Right forelimb (tissue), 1 donor: ENCODE measurements around the gene CTSF.
A peak's percentile ranks its signal among the peaks of the same experiment; 100 is the strongest.
"Not testable (repeated sequence)": the region's sequence is repeated elsewhere in the genome, so short reads cannot be mapped to it uniquely, and the experiment has no call there.

Source experiments
- DNase-seq: peaks from one replicate; pipeline ENCODE4 v3.0.0-alpha.2; 2018

Gene CTSF

DNA sequence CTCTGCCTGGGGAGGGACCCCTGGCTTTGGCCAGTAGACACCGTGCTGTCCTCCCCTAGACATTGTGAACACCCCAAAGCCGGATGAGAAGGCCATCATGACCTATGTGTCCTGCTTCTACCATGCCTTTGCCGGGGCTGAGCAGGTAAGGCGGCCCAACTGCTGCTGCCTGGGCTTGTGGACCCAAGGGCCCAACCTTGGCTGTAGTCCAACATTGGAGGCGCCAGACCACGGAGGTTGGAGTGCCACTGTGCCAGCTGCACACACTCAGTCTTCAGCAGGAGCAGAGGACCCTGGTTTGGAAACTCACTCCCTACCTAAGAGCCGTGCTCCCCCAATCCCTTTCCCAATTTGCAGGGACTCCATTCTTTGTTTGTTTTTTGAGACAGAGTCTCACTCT lies 12.3 kb downstream of the CTSF start:
- no peak for DNase-seq

DNA sequence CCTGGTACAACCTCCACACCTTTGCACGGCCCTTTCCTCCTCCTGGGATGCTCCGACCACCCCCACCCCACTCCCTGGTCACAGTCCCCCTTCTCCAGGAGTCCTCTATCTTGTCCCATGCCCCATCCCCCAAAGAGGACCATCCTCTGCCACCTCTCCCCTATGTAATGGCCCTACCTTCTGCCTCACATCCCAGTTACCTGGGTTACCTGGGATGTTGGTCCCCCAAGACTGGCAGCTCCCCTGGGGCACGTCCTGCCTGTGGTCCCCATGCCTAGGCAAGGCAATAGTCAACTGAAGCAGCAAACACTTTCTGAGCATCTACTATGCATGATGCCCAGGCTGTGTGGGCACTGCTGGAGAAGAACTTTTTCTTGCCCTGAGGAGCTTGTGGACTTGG lies 13.0 kb downstream of the CTSF start:
- no peak for DNase-seq

DNA sequence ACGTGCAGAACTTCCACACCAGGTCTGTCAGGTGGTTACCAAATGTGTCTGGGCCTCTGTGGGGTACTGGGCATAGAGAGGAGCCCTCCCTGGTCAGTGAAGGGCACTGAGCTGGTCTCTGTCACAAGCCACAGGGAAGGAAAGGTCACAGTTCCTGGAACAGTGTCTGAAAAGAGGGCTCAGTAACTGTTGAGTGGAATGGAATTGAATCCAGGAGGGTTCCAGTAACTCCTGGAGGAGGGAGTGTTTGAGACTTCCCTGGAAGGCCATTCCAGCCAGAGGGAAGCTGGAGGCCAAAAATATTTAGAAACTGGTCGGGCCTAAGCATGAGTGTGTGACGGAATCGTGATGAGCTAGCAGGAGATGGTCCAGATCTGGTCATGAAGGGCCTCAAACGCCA lies 13.8 kb downstream of the CTSF start:
- DNase-seq: no peak

DNA sequence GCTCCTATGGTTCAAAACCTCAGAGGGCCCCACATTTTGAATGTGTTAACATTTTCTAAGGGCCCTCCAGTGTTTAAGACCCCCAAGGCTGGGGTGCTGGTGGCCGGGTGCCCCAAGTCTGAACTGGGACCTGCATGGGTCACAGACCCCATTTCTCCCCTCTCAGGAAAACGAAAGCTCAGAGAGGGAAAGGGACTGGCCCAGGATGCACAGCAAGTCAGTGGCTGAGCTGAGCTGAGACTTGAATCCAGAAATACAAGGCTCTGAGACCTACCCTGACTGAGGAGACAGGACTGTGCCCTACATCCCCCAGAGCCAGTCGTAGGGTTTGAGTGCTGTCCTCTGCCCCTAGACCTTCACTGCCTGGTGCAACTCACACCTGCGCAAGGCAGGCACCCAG lies 17.5 kb downstream of the CTSF start:
- no peak for DNase-seq

DNA sequence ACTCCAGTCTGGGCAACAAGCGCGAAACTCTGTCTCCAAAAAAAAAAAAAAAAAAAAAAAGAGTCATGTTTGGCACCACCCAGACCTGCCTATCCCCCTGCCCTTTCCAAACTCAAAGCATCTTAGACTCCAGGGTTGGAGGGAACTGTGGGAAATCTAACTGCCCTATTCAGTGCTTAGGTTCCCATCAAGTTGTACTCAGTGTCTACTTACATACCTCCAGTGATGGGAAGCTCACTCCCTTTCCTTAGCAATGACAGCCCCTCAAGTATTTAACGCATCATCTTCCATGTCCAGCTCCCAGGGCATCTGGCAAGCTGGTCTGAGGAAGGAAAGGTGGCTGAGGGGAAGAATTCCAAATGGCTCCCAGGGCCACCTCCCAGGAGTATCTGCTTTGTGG lies 18.7 kb downstream of the CTSF start:
- DNase-seq: no peak

DNA sequence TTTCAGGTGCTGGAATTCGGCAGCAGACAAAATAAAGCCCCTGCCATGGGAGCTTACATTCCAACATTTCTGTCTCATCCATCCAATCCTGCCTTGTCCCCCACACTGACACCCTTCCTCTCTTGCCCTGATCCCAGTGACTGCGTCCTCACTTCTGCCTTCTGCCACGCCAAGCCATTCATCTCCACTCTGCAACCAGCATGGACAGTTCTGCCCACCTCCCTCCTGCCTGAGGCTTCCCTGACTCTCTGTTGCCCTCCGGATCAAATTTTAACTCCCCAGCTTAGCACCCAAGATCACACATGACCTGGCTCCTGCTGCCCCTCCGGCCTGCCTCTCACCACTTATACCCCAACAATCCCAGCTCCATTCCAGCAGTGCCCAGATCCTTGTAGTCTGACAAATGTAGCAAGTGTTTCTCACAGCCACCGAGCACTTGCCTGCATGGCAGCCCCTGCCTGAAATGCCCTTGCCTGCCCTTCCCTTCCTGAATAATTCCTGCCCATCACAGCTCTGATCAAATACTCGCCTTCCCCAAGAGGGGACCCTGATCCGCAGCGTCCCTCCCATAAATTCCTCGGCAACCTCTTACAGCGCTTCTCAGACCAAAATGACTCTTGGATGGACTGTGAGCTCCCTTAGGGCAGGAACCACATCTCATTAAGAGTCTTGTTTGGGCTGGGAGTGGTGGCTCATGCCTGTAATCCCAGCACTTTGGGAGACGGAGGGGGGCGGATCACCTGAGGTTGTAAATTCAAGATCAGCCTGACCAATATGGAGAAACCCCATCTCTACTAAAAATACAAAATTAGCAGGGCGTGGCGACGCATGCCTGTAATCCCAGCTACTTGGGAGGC lies 19.4 kb downstream of the CTSF start:
- DNase-seq: no peak

DNA sequence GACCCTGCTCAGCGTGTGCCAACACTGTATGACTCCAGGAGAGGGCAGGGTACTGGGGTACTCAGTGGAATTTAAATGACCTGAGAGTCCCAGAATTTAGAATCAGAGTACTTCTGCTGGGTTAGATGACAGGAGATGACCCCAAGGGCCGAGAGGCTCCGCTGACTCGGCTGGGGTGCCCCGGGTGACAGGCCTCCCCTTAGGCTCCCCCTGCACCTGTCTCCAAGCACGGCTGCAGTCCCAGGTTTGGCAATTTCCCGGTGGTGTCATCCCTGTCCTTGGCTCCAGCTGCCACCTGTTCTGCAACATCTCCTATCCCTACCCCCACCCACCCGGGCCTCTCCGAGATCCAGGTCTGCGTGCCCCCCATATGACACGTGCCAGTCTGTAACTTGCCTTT lies 20.4 kb downstream of the CTSF start:
- no peak for DNase-seq

DNA sequence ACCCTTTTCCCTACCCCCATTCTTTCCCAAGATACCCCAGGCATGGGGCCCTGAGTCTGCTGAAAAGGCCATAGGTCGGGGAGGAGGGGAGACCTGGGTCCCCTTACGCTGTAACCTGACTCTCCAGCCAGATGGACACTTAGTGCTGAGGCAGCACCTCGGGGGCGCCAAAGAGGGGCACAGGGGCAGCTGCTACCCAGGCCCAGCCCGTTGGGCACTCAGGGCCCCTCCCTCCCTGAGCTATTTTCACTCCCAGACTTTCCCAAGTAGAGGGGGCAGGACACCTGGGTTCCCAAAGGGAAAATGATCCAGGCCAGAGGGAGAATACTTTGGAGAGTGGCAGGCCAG lies 20.8 kb downstream of the CTSF start:
- DNase-seq: no peak

DNA sequence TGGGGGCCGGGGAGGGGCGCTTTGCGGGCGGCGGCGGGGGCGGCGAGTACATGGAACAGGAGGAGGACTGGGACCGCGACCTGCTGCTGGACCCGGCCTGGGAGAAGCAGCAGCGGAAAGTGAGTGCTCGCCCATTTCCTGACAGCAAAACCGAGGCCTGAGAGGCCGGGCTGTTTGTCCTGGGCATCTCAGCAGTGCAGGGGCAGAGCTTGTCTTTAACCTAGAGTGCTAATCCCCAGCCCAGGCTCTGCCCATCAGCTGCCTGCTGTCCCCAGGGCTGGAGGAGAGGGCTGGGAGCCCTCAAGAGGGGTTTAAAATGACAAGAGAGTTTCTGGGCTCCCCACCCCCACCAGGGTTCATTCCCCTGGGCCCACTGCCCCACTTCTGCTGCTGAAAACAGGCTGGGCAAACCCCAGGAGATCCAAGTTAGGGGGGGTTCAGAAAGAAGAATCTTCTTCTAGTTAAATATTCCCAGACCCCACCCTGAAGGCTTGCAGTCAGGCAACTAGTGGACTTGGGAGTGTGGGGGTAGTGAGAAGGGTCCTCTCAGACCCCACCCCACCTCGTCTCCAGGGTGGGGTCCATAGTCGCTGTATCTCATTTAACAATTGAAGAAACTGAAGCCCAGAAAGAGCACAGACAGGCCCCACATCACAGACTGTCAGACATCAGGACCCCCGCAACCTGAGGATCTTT lies 21.3 kb downstream of the CTSF start:
- no peak for DNase-seq

DNA sequence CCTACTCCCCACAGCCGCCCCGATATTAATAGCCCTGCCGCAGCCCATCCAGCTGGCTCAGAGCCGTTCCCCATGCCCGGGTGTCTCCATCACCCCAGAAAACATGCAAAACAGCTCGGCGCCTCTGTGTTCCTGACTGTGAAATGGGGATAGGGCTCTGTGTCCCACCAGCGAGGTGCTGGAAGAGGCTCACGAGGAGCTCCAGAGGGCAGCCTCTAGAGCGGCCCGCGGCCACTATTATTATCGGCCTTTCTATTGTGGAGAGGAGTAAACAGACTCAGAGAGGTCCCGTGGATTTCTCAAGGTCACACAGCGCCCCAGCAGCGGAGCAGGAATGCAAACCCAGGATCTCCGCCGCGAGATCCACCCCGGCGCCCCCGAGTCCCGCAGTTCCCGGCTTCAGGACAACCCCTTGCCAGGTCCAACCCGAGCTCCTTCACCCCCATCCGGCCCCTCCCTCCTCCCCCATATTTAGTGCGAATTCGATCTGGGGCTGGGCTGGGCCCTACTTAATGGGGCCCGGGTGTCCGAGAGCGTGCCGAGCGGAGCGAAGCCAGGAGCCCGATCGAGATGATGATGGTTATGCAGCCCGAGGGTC lies 21.9 kb downstream of the CTSF start, which contains the start of gene ACTN3:
Gene ACTN3, plus strand, starts transcription at position 536 of the 598 bp plus-strand sequence. Its CDS starts 35 bp downstream, at position 571.
- no peak for DNase-seq

DNA sequence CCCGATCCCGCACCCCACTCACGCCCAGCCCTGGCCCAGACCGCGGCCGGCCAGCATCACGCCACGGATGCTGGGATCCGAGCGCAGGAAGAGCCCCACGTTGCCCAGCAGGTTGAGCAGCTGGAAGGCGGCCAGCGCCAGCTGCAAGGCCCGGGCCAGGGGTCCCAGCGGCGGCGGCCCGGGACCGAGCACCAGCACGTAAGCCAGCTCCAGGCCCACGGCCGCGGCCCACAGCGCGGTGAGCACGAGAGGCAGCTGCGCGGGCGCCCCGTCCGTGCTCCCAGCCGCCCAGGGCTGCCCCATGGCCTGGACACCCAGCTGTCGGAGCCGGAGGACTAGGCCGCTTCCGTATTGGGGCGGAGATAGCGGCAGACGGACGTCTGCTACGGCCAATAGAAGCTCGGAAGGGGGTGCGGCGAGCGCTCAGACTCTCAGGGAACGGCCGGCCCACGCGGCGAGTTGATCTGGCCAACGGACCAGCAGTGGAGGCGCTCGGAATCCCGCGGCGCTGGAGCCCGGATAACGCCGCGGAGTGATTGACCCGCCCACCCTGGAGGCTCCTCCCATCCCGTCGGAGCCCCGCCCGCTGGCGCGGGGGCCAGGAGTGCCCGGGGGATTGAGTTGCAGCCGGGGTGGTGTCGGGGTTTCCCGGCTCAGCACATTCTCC lies 22.6 kb downstream of the CTSF start, which contains the start of gene ZDHHC24:
Gene ZDHHC24, minus strand, starts transcription at position 348 of the 667 bp plus-strand sequence. Its CDS starts 45 bp downstream, at position 303.
- DNase-seq: peak; percentile 95

DNA sequence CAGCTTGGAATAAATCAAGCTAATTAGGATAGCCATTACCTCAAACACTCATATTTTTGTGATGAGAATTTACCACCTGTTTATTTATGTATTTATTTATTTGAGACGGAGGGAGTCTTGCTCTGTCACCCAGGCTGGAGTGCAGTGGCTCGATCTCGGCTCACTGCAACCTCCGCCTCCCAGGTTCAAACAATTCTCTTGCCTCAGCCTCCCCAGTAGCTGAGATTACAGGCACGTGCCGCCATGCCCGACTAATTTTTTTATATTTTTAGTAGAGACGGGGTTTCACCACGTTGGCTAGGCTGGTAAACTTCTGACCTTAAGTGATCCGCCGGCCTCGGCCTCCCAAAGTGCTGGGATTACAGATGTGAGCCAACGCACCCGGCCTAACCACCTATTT lies 23.5 kb downstream of the CTSF start:
- not testable (repeated sequence) for DNase-seq

DNA sequence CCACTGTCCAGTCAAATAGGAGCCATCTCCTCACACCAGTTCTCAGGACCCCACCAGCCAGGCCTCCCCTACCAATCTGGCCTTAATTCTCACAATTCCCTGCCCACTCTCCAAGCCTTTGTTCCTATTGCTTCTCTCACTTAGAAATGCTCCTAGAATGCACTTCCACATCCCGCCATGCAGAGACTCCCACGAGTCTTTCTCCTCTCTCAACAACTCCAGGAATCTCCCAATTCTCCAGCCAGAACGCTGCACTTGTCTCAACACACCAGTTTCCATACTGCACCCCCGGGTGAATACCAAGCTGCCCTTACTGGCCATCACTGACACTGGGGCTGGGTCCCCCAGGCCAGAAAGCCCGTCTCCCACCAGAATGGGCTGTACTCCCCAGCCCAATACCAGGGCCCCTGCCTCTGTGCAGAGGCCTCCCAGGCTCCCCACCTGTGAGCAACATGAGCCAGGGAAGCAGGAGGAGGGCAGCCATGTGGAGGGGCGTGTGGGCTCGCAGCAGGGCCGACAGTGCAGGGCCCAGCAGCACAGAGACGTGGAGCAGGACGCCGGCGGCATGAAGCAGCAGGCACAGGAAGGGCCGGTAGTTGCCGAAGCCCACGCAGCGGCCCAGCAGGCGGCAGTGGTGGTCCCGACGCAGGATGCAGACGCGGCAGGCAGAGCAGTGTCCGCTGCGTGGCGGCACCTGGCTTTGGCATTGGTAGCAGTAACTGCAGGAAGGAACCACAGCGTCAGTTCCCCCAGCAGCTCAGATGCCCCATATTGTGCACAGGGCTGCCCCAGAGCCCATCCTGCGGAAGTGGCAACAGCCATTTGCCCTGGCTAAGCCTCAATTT lies 24.9 kb downstream of the CTSF start:
- DNase-seq: peak; percentile 81

DNA sequence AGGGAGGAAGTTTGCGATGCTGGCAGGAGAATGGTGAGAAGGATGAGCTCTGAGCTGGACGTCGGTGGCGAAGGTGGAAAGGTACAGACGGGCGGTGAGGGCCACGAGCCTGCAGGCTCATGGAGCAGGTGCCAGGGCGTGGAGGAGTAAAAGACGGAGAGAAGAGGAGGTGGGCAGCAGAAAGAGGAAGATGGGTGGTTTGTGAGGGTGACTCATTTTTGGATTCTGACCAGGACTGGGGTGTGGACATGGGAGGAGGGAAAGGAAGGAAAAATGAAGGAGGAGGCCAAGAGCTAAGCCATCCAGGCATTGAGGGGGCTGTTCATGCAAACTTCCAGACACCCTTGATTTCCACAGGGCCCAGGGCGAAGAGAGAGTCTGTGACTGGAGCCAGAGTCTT lies 26.0 kb downstream of the CTSF start:
- DNase-seq: no peak

DNA sequence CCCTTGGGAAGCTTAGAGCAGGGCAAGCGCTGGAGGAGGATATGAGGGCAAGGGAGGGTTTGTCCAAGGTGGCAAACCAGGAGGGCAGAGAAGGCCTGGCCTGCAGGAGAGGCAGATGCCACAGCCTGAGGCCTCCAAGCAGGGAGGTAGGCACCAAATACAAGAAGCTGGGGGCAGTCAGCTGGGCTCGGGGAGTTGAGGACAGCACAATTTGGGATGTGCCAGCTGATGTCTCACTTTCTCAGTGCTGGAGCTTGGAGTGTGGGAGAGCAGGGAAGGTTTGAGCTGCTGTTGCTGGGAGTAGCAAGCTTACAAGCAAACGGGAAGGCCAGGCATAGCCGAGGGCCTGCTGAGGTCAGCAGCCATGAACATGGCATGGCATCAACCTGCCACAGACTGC lies 26.5 kb downstream of the CTSF start:
- DNase-seq: no peak

DNA sequence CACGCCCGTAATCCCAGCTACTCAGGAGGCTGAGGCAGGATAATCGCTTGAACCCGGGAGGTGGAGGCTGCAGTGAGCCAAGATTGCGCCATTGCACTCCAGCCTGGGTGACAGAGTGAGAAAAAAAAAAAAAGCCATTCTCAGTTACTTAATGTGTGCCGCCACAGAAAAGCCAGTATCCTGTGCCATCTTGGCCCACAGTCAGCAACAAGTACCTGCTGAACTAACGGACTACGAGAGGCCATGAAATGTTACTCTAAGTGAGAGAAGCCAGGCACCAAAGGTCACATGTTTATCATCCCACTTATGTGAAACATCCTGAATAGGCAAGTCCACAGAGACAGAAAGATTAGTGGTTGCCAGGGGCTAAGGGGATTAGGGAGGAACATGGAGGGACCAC lies 27.8 kb downstream of the CTSF start:
- DNase-seq: not testable (repeated sequence)

DNA sequence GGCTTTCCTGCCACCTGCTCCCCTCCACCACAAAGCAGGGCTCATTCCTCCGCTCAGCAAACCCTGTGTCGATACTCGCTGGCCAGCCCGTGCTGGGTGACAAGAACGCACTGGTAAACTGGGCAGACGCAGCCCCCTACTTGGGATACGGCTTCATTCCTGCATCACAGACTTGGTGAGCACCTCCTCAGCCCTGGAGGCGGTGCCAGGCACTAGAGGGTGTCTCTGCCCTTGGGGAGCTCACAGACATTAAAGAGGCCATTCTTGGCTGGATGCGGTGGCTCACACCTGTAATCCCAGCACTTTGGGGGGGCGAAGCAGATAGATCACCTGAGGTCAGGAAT lies 28.6 kb downstream of the CTSF start:
- no peak for DNase-seq

DNA sequence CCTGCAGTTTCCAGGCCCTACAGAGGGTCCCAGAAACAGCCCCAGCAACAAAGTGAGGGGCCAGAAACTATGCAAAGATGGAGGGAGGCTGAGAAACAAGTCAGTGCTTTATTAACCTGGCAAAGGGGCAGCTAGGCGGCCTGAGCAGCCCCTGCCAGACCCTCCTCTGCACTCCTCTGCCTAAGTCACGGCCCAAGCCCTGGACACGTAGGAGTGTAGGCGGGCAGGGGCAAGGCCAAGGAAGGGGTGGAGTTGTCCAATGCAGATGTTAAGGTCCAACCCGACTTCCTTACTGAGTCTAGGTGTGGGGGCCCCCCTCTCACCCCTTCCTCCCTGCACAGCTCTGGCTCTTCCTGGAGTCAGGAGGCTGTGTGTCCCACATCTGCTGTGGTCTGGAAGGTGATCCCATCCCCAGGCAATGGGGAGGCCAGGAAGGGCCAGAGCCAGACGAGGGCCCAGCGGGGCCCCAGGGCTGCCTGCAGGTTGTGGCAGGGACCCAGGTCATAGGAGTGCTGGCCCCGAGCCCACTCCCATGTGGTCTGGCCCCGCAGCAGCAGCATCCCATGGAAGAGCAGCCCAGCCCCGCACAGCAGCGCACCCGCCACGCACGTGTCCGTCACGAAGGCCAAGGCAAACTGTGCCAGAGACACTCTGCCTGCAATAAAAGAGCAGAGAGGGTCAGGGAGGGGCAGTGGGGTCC lies 29.1 kb downstream of the CTSF start:
- DNase-seq: no peak

DNA sequence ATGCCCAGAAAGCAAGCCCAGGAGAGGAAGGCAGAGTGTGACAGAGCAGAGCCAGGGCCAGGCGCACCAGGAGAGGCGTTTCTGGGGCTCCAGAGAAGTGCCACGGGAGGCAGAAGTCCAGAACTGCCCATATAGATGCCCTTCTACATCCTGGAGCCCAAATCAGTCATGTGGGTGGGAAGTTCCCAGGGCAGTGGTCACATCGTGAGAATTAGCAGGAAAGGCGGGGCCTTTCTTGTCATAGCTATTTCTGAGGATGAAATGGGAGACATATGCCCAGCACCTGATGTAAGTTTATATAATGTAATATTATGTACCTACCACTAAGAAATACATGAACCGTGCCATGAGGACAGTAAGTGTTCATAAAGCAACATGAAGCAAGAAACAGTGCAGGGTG lies 35.6 kb downstream of the CTSF start:
- no peak for DNase-seq

DNA sequence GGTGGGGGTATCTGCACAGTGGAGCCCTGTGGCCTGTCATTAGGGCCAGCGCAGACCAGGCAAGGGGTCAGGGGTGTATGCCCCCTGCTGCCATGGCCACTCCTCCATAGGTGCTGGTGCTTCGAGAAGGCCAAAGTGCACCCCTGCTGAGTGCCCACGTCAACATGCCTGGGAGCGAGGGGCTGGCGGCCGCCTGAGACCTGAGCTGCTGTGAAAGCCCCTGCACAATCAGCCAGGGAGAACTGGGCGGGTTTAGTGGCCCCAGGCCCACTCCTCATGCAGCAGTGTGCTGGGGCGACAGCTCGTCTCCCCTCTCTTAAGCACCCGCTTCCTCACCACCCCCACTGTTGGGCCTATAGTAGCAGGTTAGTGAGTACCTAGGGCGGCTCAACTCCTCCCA lies 36.6 kb downstream of the CTSF start:
- DNase-seq: no peak

DNA sequence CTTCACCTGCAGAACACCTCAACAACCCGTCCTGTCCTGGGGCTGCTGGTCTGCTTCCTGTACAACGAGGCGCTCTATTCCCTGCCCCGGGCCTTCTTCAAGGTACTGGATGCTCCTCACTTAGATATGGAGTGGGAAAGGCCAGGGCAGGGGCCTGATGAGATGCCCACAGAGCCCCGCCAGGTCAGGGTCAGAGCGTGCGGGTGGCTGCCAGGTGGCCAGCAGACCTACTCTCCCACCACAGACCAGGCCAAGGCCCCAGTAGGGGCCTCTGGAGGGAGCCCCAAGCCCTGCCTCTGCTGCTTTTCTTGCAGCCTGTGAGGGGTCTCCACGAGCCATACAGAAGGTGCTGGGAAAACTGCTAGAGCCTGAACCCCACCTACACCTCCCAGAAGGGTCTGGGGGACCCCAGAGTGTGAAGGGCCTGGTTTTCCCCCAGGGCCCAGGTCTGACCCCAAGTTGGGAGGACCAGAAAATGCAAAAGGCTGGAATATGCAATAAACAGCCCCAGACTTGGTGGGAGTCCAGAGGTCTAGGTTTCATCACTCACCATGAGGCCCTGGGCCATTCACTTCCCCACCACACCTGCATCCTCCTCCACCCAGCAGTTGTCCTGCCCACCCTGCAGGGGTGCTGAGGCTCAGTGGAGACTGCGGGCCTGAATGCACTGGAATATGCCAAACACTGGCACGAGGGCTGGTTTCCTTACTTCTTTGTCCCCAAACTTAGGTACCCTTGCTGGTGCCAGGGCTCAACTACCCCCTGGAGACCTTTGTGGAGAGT lies 37.3 kb downstream of the CTSF start:
- no peak for DNase-seq
